H1 (cell line): ENCODE results near the gene FMOD.

Experiments
- EZH2 ChIP-seq: fragments of 200-600 bp; sonication (generic); IDR thresholded peaks from 2 replicates; pipeline ENCODE4 v1.7.1; 2012; ENCODE audit warnings: low read depth, mild to moderate bottlenecking, moderate library complexity, low read length, inconsistent platforms; ENCODE audit not compliant: severe bottlenecking
- POLR2A ChIP-seq, 2 experiments: IDR thresholded peaks; 1 replicate in 1 of 2; 2 replicates in 1 of 2; pipeline ENCODE4 v1.6.1; 2011; ENCODE audit warnings: low read depth in 2 of 2, low read length in 2 of 2, mild to moderate bottlenecking in 2 of 2; ENCODE audit errors: control extremely low read depth in 1 of 2

GRCh38 chr1:203301331-203301668 lies 49.6 kb downstream of the FMOD start:
- TF ChIP-seq POLR2A (IDR thresholded peaks at IDR 0.05; ENCODE audit: control extremely low read depth in 1 of 2, low read depth in 2 of 2, low read length in 2 of 2), result no peak
- TF ChIP-seq EZH2, result no peak
